ENCODE measurements around the gene ABCE1. TPM values are rescaled to one million over a fixed set of nuclear protein-coding genes. Genes with fewer than 3 reads are reported as not detected.

ABCE1 gene
- total and polyA plus RNA-seq, 2 donors (not counting 1 experiment from before 2014, with no cell fraction given): 31.3 to 46.2 TPM

DNA sequence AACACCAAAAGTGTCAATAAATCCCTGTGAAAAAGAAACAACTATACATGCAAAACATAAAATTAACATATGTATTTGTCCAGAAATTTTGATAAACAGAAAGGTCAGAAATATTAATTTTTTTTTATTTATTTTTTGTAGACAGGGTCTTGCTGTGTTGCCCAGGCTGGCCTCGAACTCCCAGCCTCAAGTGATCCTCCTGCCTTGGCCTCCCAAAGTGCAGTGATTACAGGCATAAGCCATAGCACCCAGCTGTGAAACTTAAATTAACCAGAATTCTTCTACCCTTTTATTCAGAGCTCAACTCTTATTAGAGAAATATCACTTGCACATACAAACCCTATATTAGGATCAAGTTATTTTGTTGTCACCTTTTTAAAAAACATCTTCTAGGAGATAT is 16.4 kb upstream of the ABCE1 start:
- Mint-ChIP-seq H3K27me3 (no peaks in the 10 kb centered on the region), H3K4me3 (no peak overlapping the region), H3K9me3 (ENCODE audit: insufficient read depth) (peaks cover 5% of the 10 kb centered on the region), H3K27ac (no peak overlapping the region), H3K4me1 (no peaks in the 10 kb centered on the region)
- Histone ChIP-seq H2AFZ (ENCODE audit: insufficient read depth, low read depth, low read length, poor library complexity, severe bottlenecking) (no peak overlapping the region), H3K27me3 (replicated peaks in 1 of 4; ENCODE audit: control extremely low read depth in 1 of 4, control insufficient read depth in 3 of 4, insufficient read depth in 4 of 4, low read length in 3 of 4) (no peaks in the 10 kb centered on the region), H3K79me2 (ENCODE audit: control insufficient read depth, insufficient read depth, low read length) (peaks cover 32% of the 10 kb centered on the region), H3K9ac (ENCODE audit: low read length) (no peak overlapping the region), H4K20me1 (ENCODE audit: control insufficient read depth, insufficient read depth, low read length, poor library complexity, severe bottlenecking) (no peaks in the 10 kb centered on the region), H3K27ac (ENCODE audit: low read length in 2 of 2) (no peak overlapping the region), H3K4me1 (ENCODE audit: control insufficient read depth in 2 of 2, insufficient read depth in 2 of 2, low read length in 2 of 2) (no peaks in the 10 kb centered on the region), H3K36me3 (replicated peaks in 1 of 2; ENCODE audit: control extremely low read depth in 1 of 2, control insufficient read depth in 1 of 2, extremely low read depth in 1 of 2, insufficient read depth in 2 of 2, low read length in 1 of 2) (peaks cover 3% of the 10 kb centered on the region in 2 experiments), H3K4me2 (replicated peaks; ENCODE audit: low read depth, low read length, poor library complexity, severe bottlenecking) (no peak overlapping the region), H3K4me3 (ENCODE audit: control extremely low read depth in 1 of 5, extremely low read depth in 1 of 5, insufficient read depth in 1 of 5, low read depth in 2 of 5, low read length in 4 of 5) (no peak overlapping the region), H3K9me3 (ENCODE audit: control extremely low read depth in 1 of 3, control insufficient read depth in 2 of 3, insufficient read depth in 1 of 3, low read length in 2 of 3) (peaks cover 0 to 1% (median 0%) of the 10 kb centered on the region in 3 donors)
- ChIA-PET CTCF (no interaction called here), POLR2A (no interaction called here)
- no peak for ATAC-seq (ENCODE audit: low read depth)
- no CpG with 5 or more reads among the region's 1 CpG for WGBS (ENCODE audit: insufficient coverage)
- TF ChIP-seq, protein P1, sequence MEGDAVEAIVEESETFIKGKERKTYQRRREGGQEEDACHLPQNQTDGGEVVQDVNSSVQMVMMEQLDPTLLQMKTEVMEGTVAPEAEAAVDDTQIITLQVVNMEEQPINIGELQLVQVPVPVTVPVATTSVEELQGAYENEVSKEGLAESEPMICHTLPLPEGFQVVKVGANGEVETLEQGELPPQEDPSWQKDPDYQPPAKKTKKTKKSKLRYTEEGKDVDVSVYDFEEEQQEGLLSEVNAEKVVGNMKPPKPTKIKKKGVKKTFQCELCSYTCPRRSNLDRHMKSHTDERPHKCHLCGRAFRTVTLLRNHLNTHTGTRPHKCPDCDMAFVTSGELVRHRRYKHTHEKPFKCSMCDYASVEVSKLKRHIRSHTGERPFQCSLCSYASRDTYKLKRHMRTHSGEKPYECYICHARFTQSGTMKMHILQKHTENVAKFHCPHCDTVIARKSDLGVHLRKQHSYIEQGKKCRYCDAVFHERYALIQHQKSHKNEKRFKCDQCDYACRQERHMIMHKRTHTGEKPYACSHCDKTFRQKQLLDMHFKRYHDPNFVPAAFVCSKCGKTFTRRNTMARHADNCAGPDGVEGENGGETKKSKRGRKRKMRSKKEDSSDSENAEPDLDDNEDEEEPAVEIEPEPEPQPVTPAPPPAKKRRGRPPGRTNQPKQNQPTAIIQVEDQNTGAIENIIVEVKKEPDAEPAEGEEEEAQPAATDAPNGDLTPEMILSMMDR (IDR thresholded peaks at IDR 0.05): no peak
- TF ChIP-seq EZH2 (IDR thresholded peaks at IDR 0.05; ENCODE audit: borderline replicate concordance, insufficient read depth, low read depth, low read length, poor library complexity, severe bottlenecking): no peak
- intact Hi-C loops (cut with micrococcal nuclease): no loop called here
- DNase-seq: no peak

DNA sequence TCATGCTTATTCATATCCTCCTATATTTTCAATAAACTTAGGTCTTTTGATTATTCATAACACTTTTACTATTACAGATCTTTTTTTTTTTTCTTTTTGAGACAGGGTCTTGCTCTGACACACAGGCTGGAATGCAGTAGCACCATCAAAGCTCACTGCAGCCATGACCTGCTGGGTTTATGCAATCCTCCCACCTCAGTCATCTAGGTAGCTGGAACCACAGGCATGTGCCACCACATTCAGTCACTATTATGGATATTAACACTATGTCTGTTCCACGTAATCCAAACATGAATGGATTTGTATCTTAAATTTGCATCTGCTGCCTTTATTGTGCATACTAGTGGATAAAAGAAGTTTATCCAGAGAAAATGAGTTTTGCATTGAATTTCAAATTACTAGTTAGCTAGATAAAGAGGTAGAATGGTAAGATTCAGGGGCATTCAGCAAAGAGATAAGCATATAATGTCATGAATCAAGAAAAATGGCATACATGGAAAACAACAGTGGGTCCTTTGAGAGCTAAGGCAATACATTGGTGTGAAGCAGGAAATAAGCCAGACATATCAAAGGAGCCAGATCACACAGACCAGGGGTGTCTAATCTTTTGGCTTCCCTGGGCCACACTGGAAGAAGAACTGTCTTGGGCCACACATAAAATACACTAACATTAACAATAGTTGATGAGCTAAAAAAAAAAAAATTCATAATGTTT is 14.1 kb upstream of the ABCE1 start:
- H3K4me1 ChIP-seq (ENCODE audit: control insufficient read depth in 2 of 2, insufficient read depth in 2 of 2, low read length in 2 of 2): no peaks in the 10 kb centered on the region
- no peak overlapping the region for H3K4me3 ChIP-seq (ENCODE audit: control extremely low read depth in 1 of 5, extremely low read depth in 1 of 5, insufficient read depth in 1 of 5, low read depth in 2 of 5, low read length in 4 of 5)
- no peak overlapping the region for H3K9ac ChIP-seq (ENCODE audit: low read length)
- DNase-seq (no peak), ATAC-seq (ENCODE audit: low read depth) (no peak)
- Mint-ChIP-seq H3K4me1 (peaks cover 7% of the 10 kb centered on the region), H3K9me3 (ENCODE audit: insufficient read depth) (no peaks in the 10 kb centered on the region), H3K27ac (no peak overlapping the region), H3K4me3 (no peak overlapping the region), H3K27me3 (no peaks in the 10 kb centered on the region)
- no peaks in the 10 kb centered on the region for H3K27me3 ChIP-seq (replicated peaks in 1 of 4; ENCODE audit: control extremely low read depth in 1 of 4, control insufficient read depth in 3 of 4, insufficient read depth in 4 of 4, low read length in 3 of 4)
- ChIA-PET POLR2A (no interaction called here), CTCF (interaction anchor here (0.6 to 2.0 kb wide), 2 partner anchors 22 to 118 kb away, joined by 3 to 6 read pairs; no protein-coding TSS in a partner anchor)
- no peak for TF ChIP-seq EZH2 (IDR thresholded peaks at IDR 0.05; ENCODE audit: borderline replicate concordance, insufficient read depth, low read depth, low read length, poor library complexity, severe bottlenecking)
- TF ChIP-seq, protein P1 (IDR thresholded peaks at IDR 0.05): no peak
- peaks cover 30% of the 10 kb centered on the region for H3K79me2 ChIP-seq (ENCODE audit: control insufficient read depth, insufficient read depth, low read length)
- WGBS (ENCODE audit: insufficient coverage): no CpG with 5 or more reads among the region's 1 CpG
- peaks cover 2 to 3% of the 10 kb centered on the region in 2 experiments for H3K36me3 ChIP-seq (replicated peaks in 1 of 2; ENCODE audit: control extremely low read depth in 1 of 2, control insufficient read depth in 1 of 2, extremely low read depth in 1 of 2, insufficient read depth in 2 of 2, low read length in 1 of 2)
- H2AFZ ChIP-seq (ENCODE audit: insufficient read depth, low read depth, low read length, poor library complexity, severe bottlenecking): no peak overlapping the region
- no peaks in the 10 kb centered on the region for H4K20me1 ChIP-seq (ENCODE audit: control insufficient read depth, insufficient read depth, low read length, poor library complexity, severe bottlenecking)
- no peaks in the 10 kb centered on the region for H3K9me3 ChIP-seq (ENCODE audit: control extremely low read depth in 1 of 3, control insufficient read depth in 2 of 3, insufficient read depth in 1 of 3, low read length in 2 of 3)
- intact Hi-C loops (cut with micrococcal nuclease): no loop called here
- no peak overlapping the region for H3K27ac ChIP-seq (ENCODE audit: low read length in 2 of 2)
- no peak overlapping the region for H3K4me2 ChIP-seq (replicated peaks; ENCODE audit: low read depth, low read length, poor library complexity, severe bottlenecking)

Measured in B cell (primary cell).